Amniotic stem cell (primary cell): ENCODE results near the gene GNLY.
"Not testable (repeated sequence)": the region's sequence is repeated elsewhere in the genome, so short reads cannot be mapped to it uniquely, and the experiment has no call there.

ENCODE experiments used
- DNase-seq: peaks from one replicate; lab custom pipeline; 2025; lab: John Stamatoyannopoulos, UW

The GNLY gene

GRCh38 chr2:85710687-85711577 is 16.8 kb downstream of the GNLY start:
- no peak for DNase-seq

- no peak for DNase-seq
Measured at GRCh38 chr2:85711578-85712060, 17.5 kb downstream of the GNLY start.

- no peak for DNase-seq
Measured at GRCh38 chr2:85712336-85712735, 18.2 kb downstream of the GNLY start.

GRCh38 chr2:85712849-85713612 is 18.9 kb downstream of the GNLY start:
- no peak for DNase-seq

- no peak for DNase-seq
Measured at GRCh38 chr2:85713836-85714235, 19.7 kb downstream of the GNLY start.

- not testable (repeated sequence) for DNase-seq
Measured at GRCh38 chr2:85714421-85714820, 20.3 kb downstream of the GNLY start.

GRCh38 chr2:85714841-85715240 is 20.7 kb downstream of the GNLY start:
- DNase-seq: no peak

- no peak for DNase-seq
Measured at GRCh38 chr2:85716346-85716914, 22.3 kb downstream of the GNLY start.

GRCh38 chr2:85717308-85718008 is 23.3 kb downstream of the GNLY start:
- peak; percentile 59 for DNase-seq

- DNase-seq: no peak
Measured at GRCh38 chr2:85718009-85718391, 23.8 kb downstream of the GNLY start.

- DNase-seq: no peak
Measured at GRCh38 chr2:85718885-85719492, 24.8 kb downstream of the GNLY start.

GRCh38 chr2:85719609-85720240 is 25.6 kb downstream of the GNLY start:
- no peak for DNase-seq

- DNase-seq: no peak
Measured at GRCh38 chr2:85720533-85720932, 26.4 kb downstream of the GNLY start.

GRCh38 chr2:85721641-85722040 is 27.5 kb downstream of the GNLY start:
- DNase-seq: no peak

GRCh38 chr2:85722519-85722918 is 28.4 kb downstream of the GNLY start:
- DNase-seq: no peak

- no peak for DNase-seq
Measured at GRCh38 chr2:85723707-85724360, 29.7 kb downstream of the GNLY start.

GRCh38 chr2:85724731-85725181 is 30.6 kb downstream of the GNLY start:
- DNase-seq: no peak

- no peak for DNase-seq
Measured at GRCh38 chr2:85725451-85725850, 31.3 kb downstream of the GNLY start.

- no peak for DNase-seq
Measured at GRCh38 chr2:85727798-85728197, 33.6 kb downstream of the GNLY start.

GRCh38 chr2:85728342-85728741 is 34.2 kb downstream of the GNLY start:
- DNase-seq: no peak
